ENCODE measurements around the gene CATSPERE. TPM values are rescaled to one million over a fixed set of nuclear protein-coding genes. Genes with fewer than 3 reads are reported as not detected.

The CATSPERE gene
- polyA plus RNA-seq, 1 experiment = 0.20 TPM

DNA sequence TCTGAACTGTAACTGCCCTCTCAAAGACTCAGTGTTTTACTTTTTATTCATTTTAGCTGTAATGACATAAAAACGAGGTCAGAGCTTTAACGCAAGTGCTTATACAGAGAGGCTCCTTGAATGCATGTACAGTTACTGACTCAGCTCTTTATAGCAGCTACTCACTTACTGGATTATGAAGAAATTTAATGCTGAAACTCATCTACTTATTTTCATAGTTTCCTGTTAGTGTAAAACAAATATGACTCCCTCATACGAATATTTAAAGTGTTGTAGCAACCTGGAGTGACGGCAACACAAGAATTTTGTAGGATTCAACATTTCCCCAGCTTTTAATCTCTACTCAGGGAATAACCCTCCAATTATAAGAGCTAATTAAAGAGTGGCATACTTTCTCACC, 42.0 kb upstream of the CATSPERE start:
- no peak overlapping the region for H3K4me3 ChIP-seq (ENCODE audit: low read depth, low read length)
- ChIA-PET CTCF (interaction anchor here (0.6 kb wide), 1 partner anchor 674 kb away, joined by 5 read pairs; no protein-coding TSS in a partner anchor), POLR2A (no interaction called here)
- no peak for DNase-seq (ENCODE audit: low read depth)
- TF ChIP-seq, protein P1, sequence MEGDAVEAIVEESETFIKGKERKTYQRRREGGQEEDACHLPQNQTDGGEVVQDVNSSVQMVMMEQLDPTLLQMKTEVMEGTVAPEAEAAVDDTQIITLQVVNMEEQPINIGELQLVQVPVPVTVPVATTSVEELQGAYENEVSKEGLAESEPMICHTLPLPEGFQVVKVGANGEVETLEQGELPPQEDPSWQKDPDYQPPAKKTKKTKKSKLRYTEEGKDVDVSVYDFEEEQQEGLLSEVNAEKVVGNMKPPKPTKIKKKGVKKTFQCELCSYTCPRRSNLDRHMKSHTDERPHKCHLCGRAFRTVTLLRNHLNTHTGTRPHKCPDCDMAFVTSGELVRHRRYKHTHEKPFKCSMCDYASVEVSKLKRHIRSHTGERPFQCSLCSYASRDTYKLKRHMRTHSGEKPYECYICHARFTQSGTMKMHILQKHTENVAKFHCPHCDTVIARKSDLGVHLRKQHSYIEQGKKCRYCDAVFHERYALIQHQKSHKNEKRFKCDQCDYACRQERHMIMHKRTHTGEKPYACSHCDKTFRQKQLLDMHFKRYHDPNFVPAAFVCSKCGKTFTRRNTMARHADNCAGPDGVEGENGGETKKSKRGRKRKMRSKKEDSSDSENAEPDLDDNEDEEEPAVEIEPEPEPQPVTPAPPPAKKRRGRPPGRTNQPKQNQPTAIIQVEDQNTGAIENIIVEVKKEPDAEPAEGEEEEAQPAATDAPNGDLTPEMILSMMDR (IDR thresholded peaks at IDR 0.05; ENCODE audit: insufficient read depth, low read depth, low read length) = no peak
- H3K36me3 ChIP-seq (ENCODE audit: control insufficient read depth, insufficient read depth, low read length) = peaks cover 12% of the 10 kb centered on the region
- H3K27me3 ChIP-seq (ENCODE audit: control insufficient read depth, insufficient read depth, low read length) = no peaks in the 10 kb centered on the region

DNA sequence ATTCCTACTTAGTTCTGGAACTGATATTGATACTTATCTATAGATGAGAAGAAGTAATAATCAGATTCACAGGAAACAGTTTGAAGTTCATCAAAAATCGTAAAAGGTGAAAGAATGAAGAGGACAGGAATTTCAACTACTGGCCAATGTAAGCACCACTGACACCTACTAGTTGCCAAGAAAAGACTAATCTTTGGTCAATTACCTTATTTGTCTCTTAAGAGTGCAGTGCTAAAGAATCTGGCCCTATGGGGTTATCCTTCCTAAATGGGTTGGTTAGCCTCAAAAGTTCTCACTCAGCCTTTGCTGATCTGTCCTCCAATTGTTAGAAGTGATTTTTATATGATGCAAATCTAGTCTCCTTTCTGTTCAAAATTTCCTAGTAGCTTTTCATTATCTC, 38.9 kb upstream of the CATSPERE start:
- Histone ChIP-seq H3K36me3 (ENCODE audit: control insufficient read depth, insufficient read depth, low read length) (peaks cover 2% of the 10 kb centered on the region), H3K27me3 (ENCODE audit: control insufficient read depth, insufficient read depth, low read length) (no peaks in the 10 kb centered on the region), H3K4me3 (ENCODE audit: low read depth, low read length) (no peak overlapping the region)
- ChIA-PET POLR2A (no interaction called here), CTCF (no interaction called here)
- no peak for DNase-seq (ENCODE audit: low read depth)
- TF ChIP-seq, protein P1 (IDR thresholded peaks at IDR 0.05; ENCODE audit: insufficient read depth, low read depth, low read length) = no peak

DNA sequence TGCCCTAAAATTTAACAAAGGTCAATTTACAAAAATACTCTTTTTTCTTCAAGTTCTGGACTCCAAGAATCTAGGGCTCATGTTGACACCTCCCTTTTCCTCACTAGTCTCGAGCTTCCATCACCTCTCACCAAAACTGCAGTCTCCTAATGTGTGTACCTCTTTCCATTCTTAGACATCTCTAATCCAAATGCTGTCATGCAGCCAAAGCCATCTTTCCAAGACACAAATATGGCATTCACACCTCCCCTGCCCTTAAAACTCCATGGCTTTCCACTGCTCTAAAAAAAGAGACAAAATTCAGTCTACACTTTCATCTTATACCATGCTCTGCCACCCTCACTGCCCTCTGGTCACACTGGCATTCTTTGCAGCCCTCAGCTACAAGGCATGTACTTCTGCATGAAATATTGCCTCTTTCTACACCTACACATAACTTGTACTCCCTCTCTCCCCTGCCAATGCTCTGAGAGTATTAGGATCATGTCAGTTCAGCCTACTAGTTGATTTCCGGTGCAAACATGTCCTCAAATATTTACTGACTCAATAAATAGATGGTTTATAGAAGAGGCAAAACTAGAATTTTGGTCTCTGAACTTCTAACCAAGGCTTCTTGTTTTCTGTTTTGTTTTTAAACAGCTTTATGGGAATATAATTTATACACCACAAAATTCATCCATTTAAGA, 36.3 kb upstream of the CATSPERE start:
- no peaks in the 10 kb centered on the region for H3K27me3 ChIP-seq (ENCODE audit: control insufficient read depth, insufficient read depth, low read length)
- CTCF ChIA-PET = no interaction called here
- H3K36me3 ChIP-seq (ENCODE audit: control insufficient read depth, insufficient read depth, low read length) = no peaks in the 10 kb centered on the region; the same call in 1 of the 2 replicates
- H3K4me3 ChIP-seq (ENCODE audit: low read depth, low read length) = no peak overlapping the region
- TF ChIP-seq, protein P1 (IDR thresholded peaks at IDR 0.05; ENCODE audit: insufficient read depth, low read depth, low read length) = no peak
- POLR2A ChIA-PET = no interaction called here
- DNase-seq (ENCODE audit: low read depth) = no peak

DNA sequence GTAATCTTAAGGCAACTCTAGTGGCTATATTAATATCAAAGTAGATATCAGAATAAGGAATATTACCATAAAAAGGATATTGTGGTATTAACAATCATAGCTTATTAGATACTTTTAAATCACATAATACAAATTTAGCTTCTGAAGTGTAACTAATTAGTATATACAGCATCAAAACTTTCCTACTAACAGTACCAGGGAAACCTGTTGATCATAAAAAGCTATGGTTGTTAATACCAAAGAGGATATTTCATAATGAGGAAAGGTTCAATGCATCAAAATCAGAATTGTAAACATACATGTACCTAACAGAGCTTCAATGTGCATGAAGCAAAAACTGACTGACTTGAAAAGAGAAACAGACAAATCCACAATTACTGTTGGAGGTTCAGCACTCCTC, 33.4 kb upstream of the CATSPERE start:
- Histone ChIP-seq H3K36me3 (ENCODE audit: control insufficient read depth, insufficient read depth, low read length) (no peaks in the 10 kb centered on the region; the same call in 1 of the 2 replicates), H3K4me3 (ENCODE audit: low read depth, low read length) (no peak overlapping the region), H3K27me3 (ENCODE audit: control insufficient read depth, insufficient read depth, low read length) (no peaks in the 10 kb centered on the region)
- ChIA-PET CTCF (interaction anchor here (0.8 to 1.4 kb wide), 2 partner anchors 8 to 14 kb away, joined by 3 to 4 read pairs; no protein-coding TSS in a partner anchor), POLR2A (no interaction called here)
- no peak for DNase-seq (ENCODE audit: low read depth)
- TF ChIP-seq, protein P1 (IDR thresholded peaks at IDR 0.05; ENCODE audit: insufficient read depth, low read depth, low read length) = no peak

DNA sequence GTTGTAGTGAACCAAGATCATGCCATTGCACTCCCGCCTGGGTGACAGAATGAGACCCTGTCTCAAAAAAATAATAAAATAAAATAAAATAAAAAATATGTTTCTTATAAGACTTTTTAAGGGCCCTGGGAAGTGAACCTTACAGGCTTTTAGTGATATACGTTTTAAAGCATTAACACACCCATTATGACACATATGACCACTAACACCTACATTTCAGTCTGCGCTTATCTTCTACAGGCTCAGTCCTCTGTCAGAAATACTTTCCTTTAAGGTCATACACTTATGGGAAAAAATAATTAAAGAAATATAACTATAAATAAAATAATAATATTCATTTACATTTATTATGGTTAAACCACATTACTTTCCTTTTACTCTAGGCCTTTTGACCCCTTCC, 31.3 kb upstream of the CATSPERE start:
- CTCF ChIA-PET = no interaction called here
- no peaks in the 10 kb centered on the region; the same call in 1 of the 2 replicates for H3K36me3 ChIP-seq (ENCODE audit: control insufficient read depth, insufficient read depth, low read length)

More for the DNA sequence above, 31.3 kb upstream of the CATSPERE start:
- no peak for DNase-seq (ENCODE audit: low read depth)
- TF ChIP-seq, protein P1 (IDR thresholded peaks at IDR 0.05; ENCODE audit: insufficient read depth, low read depth, low read length) = no peak
- POLR2A ChIA-PET = no interaction called here
- Histone ChIP-seq H3K4me3 (ENCODE audit: low read depth, low read length) (no peak overlapping the region), H3K27me3 (ENCODE audit: control insufficient read depth, insufficient read depth, low read length) (no peaks in the 10 kb centered on the region)

All from BJ (cell line).